ENCODE data around the gene SULT1C4. TPM values are rescaled to one million over a fixed set of nuclear protein-coding genes. Genes with fewer than 3 reads are reported as not detected.

The SULT1C4 gene
- total RNA-seq, 4 donors from 2014 or later, result 0.27 to 0.79 TPM; not detected in 2

DNA sequence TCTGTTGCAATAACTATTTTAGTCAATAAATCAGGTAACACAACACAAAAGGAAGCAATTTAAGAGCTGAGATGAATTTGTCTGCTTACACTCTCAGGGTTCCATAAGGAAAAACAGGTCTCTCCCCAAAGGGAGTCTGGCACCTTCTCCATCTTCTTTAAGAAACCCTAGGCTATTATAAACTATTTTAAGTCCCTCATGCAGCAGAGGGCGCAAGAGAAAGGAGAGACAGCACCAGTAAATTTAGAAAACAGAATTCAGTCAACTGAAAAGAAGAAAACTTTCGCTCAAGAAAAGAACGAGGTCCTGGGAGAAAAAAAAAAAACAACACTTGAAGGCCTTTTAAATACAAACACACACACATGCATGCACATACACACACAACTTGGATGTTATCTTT, 19.1 kb downstream of the SULT1C4 start:
- Histone ChIP-seq H3K4me3 (no peak overlapping the region), H3K27ac (no peak overlapping the region), H3K4me1 (no peaks in the 10 kb centered on the region), H3K36me3 (no peaks in the 10 kb centered on the region), H3K9me3 (peaks cover 21% of the 10 kb centered on the region in 2 donors), H3K27me3 (no peaks in the 10 kb centered on the region)
- in situ Hi-C loops (cut with MboI; ENCODE audit: low pct_ligation_motif_present in 1 of 4, low pct_unique_long_range_greater_than_20kb in 1 of 4, low sequenced_read_pairs in 3 of 4) (no loop called here), intact Hi-C loops (cut with DNase I; ENCODE audit: low total_unique reads) (no loop called here)
- TF ChIP-seq, protein P1, sequence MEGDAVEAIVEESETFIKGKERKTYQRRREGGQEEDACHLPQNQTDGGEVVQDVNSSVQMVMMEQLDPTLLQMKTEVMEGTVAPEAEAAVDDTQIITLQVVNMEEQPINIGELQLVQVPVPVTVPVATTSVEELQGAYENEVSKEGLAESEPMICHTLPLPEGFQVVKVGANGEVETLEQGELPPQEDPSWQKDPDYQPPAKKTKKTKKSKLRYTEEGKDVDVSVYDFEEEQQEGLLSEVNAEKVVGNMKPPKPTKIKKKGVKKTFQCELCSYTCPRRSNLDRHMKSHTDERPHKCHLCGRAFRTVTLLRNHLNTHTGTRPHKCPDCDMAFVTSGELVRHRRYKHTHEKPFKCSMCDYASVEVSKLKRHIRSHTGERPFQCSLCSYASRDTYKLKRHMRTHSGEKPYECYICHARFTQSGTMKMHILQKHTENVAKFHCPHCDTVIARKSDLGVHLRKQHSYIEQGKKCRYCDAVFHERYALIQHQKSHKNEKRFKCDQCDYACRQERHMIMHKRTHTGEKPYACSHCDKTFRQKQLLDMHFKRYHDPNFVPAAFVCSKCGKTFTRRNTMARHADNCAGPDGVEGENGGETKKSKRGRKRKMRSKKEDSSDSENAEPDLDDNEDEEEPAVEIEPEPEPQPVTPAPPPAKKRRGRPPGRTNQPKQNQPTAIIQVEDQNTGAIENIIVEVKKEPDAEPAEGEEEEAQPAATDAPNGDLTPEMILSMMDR (IDR thresholded peaks at IDR 0.05), result no peak
- no peak for TF ChIP-seq POLR2A (IDR thresholded peaks at IDR 0.05)
- no peak for TF ChIP-seq EP300 (IDR thresholded peaks at IDR 0.05; ENCODE audit: low read depth)
- TF ChIP-seq POLR2AphosphoS5 (IDR thresholded peaks at IDR 0.05), result no peak
- 59 to 72% methylated on average over 3 of the region's 3 CpGs for WGBS, 2 donors (ENCODE audit: low coverage in 1 of 2)
- no peak for DNase-seq

DNA sequence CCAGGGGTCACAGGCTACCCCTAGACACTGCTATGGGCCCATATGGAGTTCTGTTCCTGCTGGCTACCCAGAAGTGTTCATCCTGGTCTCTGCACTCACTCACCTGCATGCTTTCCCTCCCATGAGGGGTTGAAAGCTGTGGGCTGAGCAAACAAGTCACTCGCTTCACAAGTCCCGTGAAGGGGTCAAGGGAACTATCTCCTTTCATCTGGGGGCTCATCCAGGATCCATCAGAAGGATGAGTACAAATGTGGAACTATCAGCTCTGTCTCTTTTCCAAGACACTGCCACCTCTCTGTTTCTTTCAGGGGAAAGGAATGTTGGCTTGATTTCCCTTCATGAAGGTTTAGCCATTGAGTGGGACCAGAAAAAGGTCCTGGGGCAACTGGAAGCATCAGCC, 21.7 kb downstream of the SULT1C4 start:
- 91% methylated on average over 2 of the region's 2 CpGs; no CpG with 5 or more reads in 1 of the 2 donors for WGBS, 2 donors (ENCODE audit: low coverage in 1 of 2)
- no peaks in the 10 kb centered on the region for H3K27me3 ChIP-seq
- DNase-seq, result no peak
- intact Hi-C loops (cut with DNase I; ENCODE audit: low total_unique reads), result no loop called here
- H3K36me3 ChIP-seq, result no peaks in the 10 kb centered on the region
- H3K4me3 ChIP-seq, result no peak overlapping the region
- no peaks in the 10 kb centered on the region for H3K4me1 ChIP-seq
- no peak overlapping the region for H3K27ac ChIP-seq
- H3K9me3 ChIP-seq, result peaks cover 13% of the 10 kb centered on the region in 2 donors
- in situ Hi-C loops (cut with MboI; ENCODE audit: low pct_ligation_motif_present in 1 of 4, low pct_unique_long_range_greater_than_20kb in 1 of 4, low sequenced_read_pairs in 3 of 4), result no loop called here
- TF ChIP-seq POLR2A (IDR thresholded peaks at IDR 0.05) (no peak), POLR2AphosphoS5 (IDR thresholded peaks at IDR 0.05) (no peak), EP300 (IDR thresholded peaks at IDR 0.05; ENCODE audit: low read depth) (no peak)
- TF ChIP-seq, protein P1 (IDR thresholded peaks at IDR 0.05), result no peak

DNA sequence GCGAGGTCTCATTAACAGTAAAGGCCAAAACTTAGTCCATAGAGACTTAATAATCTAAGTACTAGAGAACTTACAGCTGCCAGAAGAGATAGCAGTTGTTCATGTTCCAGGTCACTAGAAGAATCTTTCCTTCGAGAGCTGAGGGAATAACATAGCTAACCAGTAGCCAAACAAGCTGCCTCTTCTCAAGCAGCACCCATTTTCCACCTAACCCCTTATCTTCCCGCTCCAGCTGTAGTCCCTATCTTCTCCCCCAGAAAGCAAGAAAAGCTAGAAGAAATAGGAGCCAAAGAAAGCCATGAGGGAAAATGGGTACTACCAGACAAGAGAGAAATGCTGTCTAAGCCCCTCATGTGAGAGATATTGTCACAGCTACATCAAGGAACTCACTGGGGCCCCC, 24.0 kb downstream of the SULT1C4 start:
- Histone ChIP-seq H3K27ac (no peak overlapping the region), H3K9me3 (peaks cover 17 to 23% of the 10 kb centered on the region in 2 donors), H3K27me3 (no peaks in the 10 kb centered on the region), H3K4me1 (no peaks in the 10 kb centered on the region), H3K4me3 (no peak overlapping the region), H3K36me3 (no peaks in the 10 kb centered on the region)
- TF ChIP-seq POLR2AphosphoS5 (IDR thresholded peaks at IDR 0.05) (no peak), EP300 (IDR thresholded peaks at IDR 0.05; ENCODE audit: low read depth) (no peak), POLR2A (IDR thresholded peaks at IDR 0.05) (no peak)
- TF ChIP-seq, protein P1 (IDR thresholded peaks at IDR 0.05), result no peak
- 61% methylated on average over 3 of the region's 3 CpGs; no CpG with 5 or more reads in 1 of the 2 donors for WGBS, 2 donors (ENCODE audit: low coverage in 1 of 2)
- DNase-seq, result no peak
- intact Hi-C loops (cut with DNase I; ENCODE audit: low total_unique reads), result no loop called here
- in situ Hi-C loops (cut with MboI; ENCODE audit: low pct_ligation_motif_present in 1 of 4, low pct_unique_long_range_greater_than_20kb in 1 of 4, low sequenced_read_pairs in 3 of 4), result loop anchor here in 1 of 4 donors (25.0 kb wide), 1 partner anchor 186 kb away; no protein-coding TSS in a partner anchor

DNA sequence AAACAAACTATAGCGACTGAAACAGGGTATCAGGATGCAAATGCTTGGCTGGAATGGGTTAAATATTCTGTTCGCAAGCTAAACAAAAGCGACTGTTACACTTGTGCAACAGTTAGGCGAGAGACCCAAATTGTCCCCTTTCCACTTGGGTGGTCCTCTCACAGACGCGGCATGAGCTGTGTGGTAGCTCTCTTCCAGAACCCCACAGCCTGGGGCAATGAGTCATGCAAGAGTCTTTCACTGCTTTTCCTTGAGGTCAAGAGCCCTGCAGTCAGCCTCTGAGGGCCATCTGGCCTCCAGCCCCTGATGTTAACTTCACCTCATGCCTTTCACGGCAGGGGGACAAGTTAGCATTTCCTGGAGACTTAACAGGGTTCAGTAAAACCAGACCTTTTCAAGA, 25.7 kb downstream of the SULT1C4 start:
- H3K4me1 ChIP-seq, result no peaks in the 10 kb centered on the region
- H3K4me3 ChIP-seq, result no peak overlapping the region
- intact Hi-C loops (cut with DNase I; ENCODE audit: low total_unique reads), result no loop called here
- H3K27ac ChIP-seq, result no peak overlapping the region
- WGBS, 2 donors (ENCODE audit: low coverage in 1 of 2), result 43 to 73% methylated on average over 1 to 7 of the region's 7 CpGs
- no peaks in the 10 kb centered on the region for H3K36me3 ChIP-seq
- DNase-seq, result peak; percentile 13
- in situ Hi-C loops (cut with MboI; ENCODE audit: low pct_ligation_motif_present in 1 of 4, low pct_unique_long_range_greater_than_20kb in 1 of 4, low sequenced_read_pairs in 3 of 4), result loop anchor here in 1 of 4 donors (25.0 kb wide), 1 partner anchor 184 kb away; no protein-coding TSS in a partner anchor
- H3K9me3 ChIP-seq, result peaks cover 17 to 23% of the 10 kb centered on the region in 2 donors
- H3K27me3 ChIP-seq, result no peaks in the 10 kb centered on the region
- TF ChIP-seq, protein P1 (IDR thresholded peaks at IDR 0.05), result no peak
- TF ChIP-seq EP300 (IDR thresholded peaks at IDR 0.05; ENCODE audit: low read depth), result no peak
- TF ChIP-seq POLR2AphosphoS5 (IDR thresholded peaks at IDR 0.05), result no peak
- TF ChIP-seq POLR2A (IDR thresholded peaks at IDR 0.05), result no peak
